B cell (primary cell): Measurements from ENCODE around the gene OTUD5. TPM values are rescaled to one million over a fixed set of nuclear protein-coding genes. Genes with fewer than 3 reads are reported as not detected.

Experiments
- ATAC-seq: fragments of 200-7000 bp; cut with Tn5 transposase; one replicate; pipeline ENCODE4 v1.10.0; 2021; ENCODE audit warnings: low read depth, mild to moderate bottlenecking, moderate number of reproducible peaks, moderate library complexity
- CTCF ChIA-PET: fragments of 350-600 bp; sonication (Branson Sonifier 250); formaldehyde crosslinking; loops from one replicate; lab custom pipeline; 2021; ENCODE audit warnings: antibody characterized with exemption, inconsistent platforms; lab: Charles Lee
- POLR2A ChIA-PET: fragments of 350-600 bp; sonication (Branson Sonifier 250); formaldehyde crosslinking; loops from one replicate; lab custom pipeline; 2021; ENCODE audit warnings: antibody characterized with exemption; lab: Charles Lee
- DNase-seq: peaks from one replicate; pipeline ENCODE4 v3.0.0; 2013
- H2AFZ ChIP-seq: 2 replicates; pipeline ENCODE4 v1.6.1; 2012; ENCODE audit warnings: mild to moderate bottlenecking, low read depth, low read length; ENCODE audit not compliant: insufficient read depth, poor library complexity, severe bottlenecking
- H3K27ac ChIP-seq, 2 donors: 1 replicate in 1 of 2; 2 replicates in 1 of 2; pipeline ENCODE4 v1.5.1; 2012 to 2013; ENCODE audit warnings: low read length in 2 of 2, mild to moderate bottlenecking in 2 of 2, moderate library complexity in 1 of 2
- H3K27me3 ChIP-seq, 4 experiments: fragments of 200-600 bp in 1 of 4; sonication (generic) in 1 of 4; replicated peaks in 1 of 4; 1 replicate in 2 of 4; 2 replicates in 2 of 4; pipeline versions ENCODE4 v1.6.1 to v1.7.0; 2013 to 2016; ENCODE audit warnings: low read length in 3 of 4, mild to moderate bottlenecking in 2 of 4, mixed read lengths in 1 of 4, moderate library complexity in 1 of 4; ENCODE audit not compliant: insufficient read depth in 4 of 4, control insufficient read depth in 3 of 4; ENCODE audit errors: control extremely low read depth in 1 of 4
- H3K36me3 ChIP-seq, 2 experiments: replicated peaks in 1 of 2; 1 replicate in 1 of 2; 2 replicates in 1 of 2; pipeline versions ENCODE4 v1.6.1 to v1.7.1; 2013; ENCODE audit warnings: low read length in 1 of 2; ENCODE audit not compliant: insufficient read depth in 2 of 2, control insufficient read depth in 1 of 2; ENCODE audit errors: control extremely low read depth in 1 of 2, extremely low read depth in 1 of 2
- H3K4me1 ChIP-seq, 2 donors: fragments of 200-600 bp in 1 of 2; sonication (generic) in 1 of 2; 1 replicate in 1 of 2; 2 replicates in 1 of 2; pipeline versions ENCODE4 v1.5.1 to v1.6.1; 2013 to 2017; ENCODE audit warnings: low read length in 2 of 2; ENCODE audit not compliant: control insufficient read depth in 2 of 2, insufficient read depth in 2 of 2
- H3K4me2 ChIP-seq: replicated peaks from 2 replicates; pipeline ENCODE3; 2012; ENCODE audit warnings: mild to moderate bottlenecking, low read depth, low read length; ENCODE audit not compliant: poor library complexity, severe bottlenecking
- H3K4me3 ChIP-seq, 5 experiments: fragments of 200-600 bp in 1 of 5; sonication (generic) in 1 of 5; 1 replicate in 3 of 5; 2 replicates in 2 of 5; pipeline versions ENCODE4 v1.5.1 to v1.7.0; 2011 to 2016; ENCODE audit warnings: low read length in 4 of 5, mild to moderate bottlenecking in 4 of 5, low read depth in 2 of 5, control low read depth in 1 of 5, moderate library complexity in 1 of 5; ENCODE audit not compliant: insufficient read depth in 1 of 5; ENCODE audit errors: control extremely low read depth in 1 of 5, extremely low read depth in 1 of 5
- H3K79me2 ChIP-seq: fragments of 200-600 bp; sonication (generic); one replicate; pipeline ENCODE4 v1.6.0; 2016; ENCODE audit warnings: low read length; ENCODE audit not compliant: control insufficient read depth, insufficient read depth
- H3K9ac ChIP-seq: fragments of 200-600 bp; sonication (generic); 2 replicates; pipeline ENCODE4 v1.6.1; 2017; ENCODE audit warnings: mild to moderate bottlenecking, low read length, moderate library complexity
- H3K9me3 ChIP-seq, 3 donors: one replicate each; pipeline versions ENCODE4 v1.6.1 to v1.7.1; 2013; ENCODE audit warnings: low read length in 2 of 3; ENCODE audit not compliant: control insufficient read depth in 2 of 3, insufficient read depth in 1 of 3; ENCODE audit errors: control extremely low read depth in 1 of 3
- H4K20me1 ChIP-seq: 2 replicates; pipeline ENCODE4 v1.6.0; 2012; ENCODE audit warnings: mild to moderate bottlenecking, low read length; ENCODE audit not compliant: insufficient read depth, control insufficient read depth, poor library complexity, severe bottlenecking
- H3K27ac Mint-ChIP-seq: one replicate; pipeline ENCODE4 v1.8.0; 2021; ENCODE audit warnings: mixed read lengths
- H3K27me3 Mint-ChIP-seq: one replicate; pipeline ENCODE4 v1.8.0; 2021; ENCODE audit warnings: mixed read lengths
- H3K4me1 Mint-ChIP-seq: one replicate; pipeline ENCODE4 v1.8.0; 2021; ENCODE audit warnings: mixed read lengths
- H3K4me3 Mint-ChIP-seq: one replicate; pipeline ENCODE4 v1.8.0; 2021; ENCODE audit warnings: mixed read lengths
- H3K9me3 Mint-ChIP-seq: one replicate; pipeline ENCODE4 v1.8.0; 2022; ENCODE audit warnings: mixed read lengths; ENCODE audit not compliant: insufficient read depth
- CTCF ChIP-seq: fragments of 200-600 bp; IDR thresholded peaks from one replicate; pipeline ENCODE4 v1.8.0; 2022; ENCODE audit warnings: antibody characterized with exemption, mild to moderate bottlenecking
- EZH2 ChIP-seq: IDR thresholded peaks from 2 replicates; pipeline ENCODE4 v1.6.1; 2012; ENCODE audit warnings: borderline replicate concordance, low read depth, mild to moderate bottlenecking, moderate library complexity, low read length; ENCODE audit not compliant: insufficient read depth, poor library complexity, severe bottlenecking
- WGBS: methylation state at CpG from one replicate; pipeline ENCODE4 v1.1.5; 2013; ENCODE audit warnings: missing lambda C conversion rate; ENCODE audit not compliant: insufficient coverage; 5-methylcytosine and 5-hydroxymethylcytosine counted together
- intact Hi-C: fragments of 100-400 bp; cut with micrococcal nuclease; formaldehyde crosslinking; loops from one replicate; pipeline ENCODE4 v1.10.0; 2022
- polyA plus RNA-seq: library from polyadenylated mRNA; depleted of rRNA; stranded (reverse); fragments of >200 nt; gene quantifications from 2 replicates; pipeline ENCODE4 v1.2.3, GENCODE V29; 2012
- total RNA-seq, 2 donors: library from RNA; stranded (reverse); fragments of 120-200 nt in 1 of 2; gene quantifications; 1 replicate in 1 of 2; 2 replicates in 1 of 2; pipeline versions ENCODE4 v1.2.3 to v1.2.4, GENCODE V29; 2013 to 2022

Gene OTUD5
- total and polyA plus RNA-seq, 2 donors (not counting 1 experiment from before 2014, with no cell fraction given) = 105 to 116 TPM

- DNase-seq = no peak
- Histone ChIP-seq H3K4me1 (peaks cover 68 to 71% of the 10 kb centered on the region in 2 donors), H3K4me3 (no peak overlapping the region), H2AFZ (no peak overlapping the region), H4K20me1 (no peaks in the 10 kb centered on the region), H3K79me2 (peaks cover 20% of the 10 kb centered on the region), H3K9ac (no peak overlapping the region), H3K4me2 (peak overlapping the region; percentile 54), H3K27ac (peak overlapping the region; percentile 51 to 77), H3K9me3 (no peaks in the 10 kb centered on the region), H3K27me3 (no peaks in the 10 kb centered on the region), H3K36me3 (peaks cover 0 to 24% of the 10 kb centered on the region in 2 experiments)
- WGBS = no CpG with 5 or more reads among the region's 7 CpGs
- TF ChIP-seq CTCF (no peak), EZH2 (no peak)
- Mint-ChIP-seq H3K9me3 (no peaks in the 10 kb centered on the region), H3K27ac (peak overlapping the region; percentile 99), H3K27me3 (no peaks in the 10 kb centered on the region), H3K4me1 (peaks cover 66% of the 10 kb centered on the region), H3K4me3 (peak overlapping the region; percentile 65)
- ChIA-PET POLR2A (no interaction called here), CTCF (no interaction called here)
- intact Hi-C loops = loop anchor here (5.0 to 10.0 kb wide), 3 partner anchors 132 to 337 kb away; partner anchors contain the start of genes HDAC6 and WDR13
- ATAC-seq = no peak
These were observed 22.7 kb downstream of the OTUD5 start for GRCh38 chrX:48934581-48935300.

GRCh38 chrX:48933757-48934156 is 23.6 kb downstream of the OTUD5 start:
- no peak for TF ChIP-seq EZH2
- TF ChIP-seq CTCF = no peak
- Histone ChIP-seq H3K27me3 (no peaks in the 10 kb centered on the region), H3K4me2 (peak overlapping the region; percentile 54), H4K20me1 (no peaks in the 10 kb centered on the region), H3K4me3 (no peak overlapping the region), H3K79me2 (peaks cover 20% of the 10 kb centered on the region), H2AFZ (no peak overlapping the region), H3K9ac (no peak overlapping the region), H3K36me3 (peaks cover 0 to 24% of the 10 kb centered on the region in 2 experiments), H3K27ac (peak overlapping the region; percentile 24 to 77), H3K9me3 (no peaks in the 10 kb centered on the region), H3K4me1 (peaks cover 58 to 64% of the 10 kb centered on the region in 2 donors)
- WGBS = no CpG with 5 or more reads among the region's 2 CpGs
- H3K27me3 Mint-ChIP-seq = no peaks in the 10 kb centered on the region
- DNase-seq (peak; percentile 42), ATAC-seq (no peak)
- POLR2A ChIA-PET = interaction anchor here (0.7 kb wide), 1 partner anchor 9 kb away, joined by 3 read pairs; no protein-coding TSS in a partner anchor
- intact Hi-C loops = loop anchor here (10.0 kb wide), 1 partner anchor 259 kb away; no protein-coding TSS in a partner anchor
- H3K27ac Mint-ChIP-seq = peak overlapping the region; percentile 92
- peaks cover 56% of the 10 kb centered on the region for H3K4me1 Mint-ChIP-seq
- CTCF ChIA-PET = no interaction called here
- peak overlapping the region; percentile 75 for H3K4me3 Mint-ChIP-seq
- no peaks in the 10 kb centered on the region for H3K9me3 Mint-ChIP-seq
